NCI-H524 (cell line): Measurements from ENCODE around the gene HOXA7.

ENCODE experiments used
- DNase-seq, 2 experiments: peaks; one replicate each; lab custom pipeline; 2025; lab: John Stamatoyannopoulos, UW

The HOXA7 gene

DNA sequence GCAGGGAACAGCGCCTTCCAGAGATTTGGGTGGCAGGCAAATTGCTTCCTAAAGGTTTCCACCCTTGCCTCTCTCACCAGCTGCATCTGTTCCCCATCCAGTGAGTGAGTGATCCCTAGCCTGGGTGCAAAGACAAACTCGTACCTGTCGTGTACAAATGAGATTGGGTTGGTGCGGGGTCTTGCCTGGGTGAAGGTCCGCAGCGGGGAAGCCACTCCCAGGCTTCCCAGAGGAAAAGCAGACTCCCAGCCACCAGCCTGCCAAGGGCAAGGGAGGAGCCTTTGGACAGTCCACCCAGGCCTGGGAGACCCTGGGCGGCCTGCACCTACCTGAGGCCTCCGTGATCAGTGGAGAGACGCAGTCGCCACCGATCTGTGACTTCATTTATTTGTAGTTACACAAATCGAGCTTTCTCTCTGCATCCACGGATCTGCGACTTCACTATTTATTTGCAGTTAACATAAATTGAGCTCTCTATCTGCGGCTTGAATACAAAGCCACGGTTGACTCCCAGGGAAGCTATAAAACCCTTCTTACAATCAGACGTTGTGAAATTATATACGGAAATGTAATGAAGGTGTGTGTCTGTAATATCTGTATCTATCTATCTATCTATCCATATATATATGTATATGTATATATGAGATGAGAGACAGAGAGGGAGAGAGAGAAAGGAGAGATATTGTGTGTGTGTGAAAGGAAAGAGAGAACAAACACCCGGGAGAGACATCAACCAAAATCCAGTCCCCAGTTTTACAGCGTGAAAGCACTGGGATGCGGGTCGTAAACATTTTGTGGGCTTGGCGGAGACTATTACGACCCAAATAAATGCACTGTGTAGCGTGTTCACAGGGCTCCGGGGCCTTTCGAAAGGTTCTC lies 3.0 kb upstream of the HOXA7 start:
- no peak for DNase-seq

DNA sequence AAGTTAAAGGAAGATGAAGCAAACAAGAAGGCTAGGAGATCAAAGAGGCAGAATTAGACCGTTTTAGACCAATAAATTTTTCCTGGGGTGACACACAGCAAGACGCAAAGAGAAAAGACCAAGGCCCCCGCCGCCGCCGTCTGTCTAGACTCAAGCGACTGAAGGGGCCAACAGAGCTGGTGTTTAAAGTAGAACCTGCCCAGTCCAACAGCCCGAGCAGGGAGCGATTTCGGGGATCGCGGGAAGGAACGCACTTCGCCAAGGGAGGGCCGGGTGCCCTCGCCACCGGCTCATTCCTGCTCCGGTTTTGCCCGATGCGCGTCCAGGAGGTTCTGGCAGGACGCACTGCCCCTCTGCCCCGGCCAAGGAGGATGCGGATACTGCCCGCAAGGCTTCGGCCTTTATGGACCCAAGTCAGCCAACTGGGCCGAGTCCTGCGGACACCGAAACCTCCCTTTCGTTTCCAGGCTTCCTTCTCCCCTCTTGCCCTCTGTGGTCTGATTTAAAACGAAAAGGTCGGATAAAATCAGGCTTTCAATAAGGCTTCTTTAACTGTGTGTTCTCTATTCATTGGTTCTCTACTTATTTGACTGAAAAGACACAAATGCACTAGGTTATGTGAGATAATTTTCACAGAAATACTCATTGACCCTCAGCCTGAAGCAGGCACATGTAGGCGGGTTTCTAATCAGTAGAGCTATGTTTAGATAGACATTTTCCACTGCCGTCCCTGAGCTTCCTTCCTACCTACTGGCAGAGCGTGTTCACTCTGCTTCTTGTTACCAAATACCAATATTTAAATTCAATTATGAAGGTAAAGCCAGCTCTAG lies 2.2 kb upstream of the HOXA7 start:
- no peak for DNase-seq

DNA sequence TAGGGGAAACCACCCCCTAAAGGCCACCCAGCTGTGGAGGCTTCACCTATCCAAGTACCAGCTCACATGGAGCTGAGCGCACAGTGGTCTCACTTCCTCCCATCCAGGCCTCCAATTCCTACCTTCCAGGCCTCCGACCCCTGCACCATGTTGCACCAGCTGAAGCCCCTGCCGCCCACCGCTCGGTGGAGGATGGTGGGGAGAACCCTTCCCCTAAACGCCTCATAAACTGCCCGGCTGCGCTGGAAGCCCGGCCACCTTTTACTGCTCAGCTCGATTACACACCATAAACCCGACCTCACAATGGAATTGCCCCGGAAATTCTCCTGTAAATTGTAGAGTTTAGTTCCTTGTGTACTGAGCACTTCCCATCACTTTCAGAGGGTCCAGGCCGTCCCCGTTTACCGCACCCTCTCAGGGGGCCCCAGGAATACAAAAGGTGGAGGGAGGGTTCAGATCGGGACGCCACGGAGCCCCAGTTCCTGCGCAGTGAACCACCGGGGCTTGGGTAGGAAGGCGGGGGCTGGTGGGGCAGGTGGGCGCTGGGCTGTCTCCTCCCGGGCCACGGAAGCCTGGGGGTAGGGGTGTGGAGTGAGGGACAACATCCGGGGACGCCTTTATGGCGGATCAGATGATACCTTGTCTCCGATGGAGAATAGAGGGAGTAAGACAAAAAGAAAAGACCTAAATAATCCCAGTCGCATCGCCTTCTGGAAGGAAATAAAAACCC lies 1.4 kb upstream of the HOXA7 start:
- DNase-seq = no peak

DNA sequence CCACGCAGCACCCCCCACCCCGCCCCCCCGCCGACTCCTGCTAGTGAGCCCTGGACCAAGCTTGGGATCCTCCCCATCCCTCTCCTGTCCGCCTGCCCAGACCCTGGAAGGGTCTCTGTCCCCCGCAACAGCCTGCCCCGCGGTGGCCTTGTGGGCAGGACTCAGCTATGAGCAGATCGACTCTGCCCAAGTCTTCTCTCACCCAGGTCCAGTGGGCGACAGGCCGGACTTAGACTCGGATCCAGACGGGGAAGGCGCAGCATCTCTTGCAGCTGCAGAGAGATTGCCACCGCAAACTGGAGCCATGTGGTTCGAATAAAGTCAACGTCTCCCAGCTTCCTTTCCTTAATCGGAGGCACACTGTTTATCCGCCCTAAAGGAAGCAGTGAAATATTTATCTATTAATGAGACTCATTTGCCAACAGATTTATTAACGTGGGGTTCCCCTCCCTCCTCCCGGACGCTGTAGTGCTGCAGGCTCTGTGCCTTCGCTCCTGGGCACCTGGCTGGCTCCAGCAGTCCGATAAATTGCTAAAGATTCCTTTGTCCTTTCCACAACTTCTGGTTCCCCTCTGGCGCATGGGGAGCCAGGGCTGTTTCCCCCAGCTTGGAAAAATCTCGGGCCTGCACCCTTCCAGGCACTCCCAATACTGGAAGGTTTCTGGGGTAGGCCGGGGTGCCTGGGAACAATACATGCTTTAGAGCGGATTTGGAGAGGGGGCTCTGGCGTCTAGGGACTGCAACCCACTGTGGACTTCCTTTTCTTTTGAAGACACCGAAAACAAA lies 634 bp upstream of the HOXA7 start:
- DNase-seq = no peak

DNA sequence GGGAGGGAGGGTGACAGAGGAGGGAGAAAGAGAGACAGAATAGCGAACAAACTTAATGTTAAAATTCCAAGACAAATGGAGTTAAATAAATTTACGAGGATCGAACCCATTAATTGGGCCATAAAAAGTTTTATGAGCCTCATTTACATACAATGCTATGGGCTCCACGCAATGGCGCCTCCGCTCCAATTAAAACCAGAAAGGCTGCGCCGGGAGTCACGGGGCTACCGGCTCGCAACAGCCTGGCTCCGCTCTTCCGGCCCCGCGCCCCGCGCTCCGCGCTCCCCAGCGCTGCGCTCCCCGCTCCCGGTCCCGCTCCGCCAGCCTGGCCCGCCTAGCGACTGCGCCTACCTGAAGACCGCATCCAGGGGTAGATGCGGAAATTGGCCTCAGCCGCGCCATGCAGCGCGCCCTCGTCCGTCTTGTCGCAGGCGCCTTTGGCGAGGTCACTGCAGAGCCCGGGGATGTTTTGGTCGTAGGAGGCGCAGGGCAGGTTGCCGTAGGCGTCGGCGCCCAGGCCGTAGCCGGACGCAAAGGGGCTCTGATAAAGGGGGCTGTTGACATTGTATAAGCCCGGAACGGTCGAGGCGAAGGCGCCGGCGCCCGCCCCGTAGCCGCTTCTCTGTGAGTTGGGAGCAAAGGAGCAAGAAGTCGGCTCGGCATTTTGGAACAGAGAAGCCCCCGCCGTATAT lies 513 bp downstream of the HOXA7 start:
- peak in 1 of 2 experiments; percentile 41 for DNase-seq

DNA sequence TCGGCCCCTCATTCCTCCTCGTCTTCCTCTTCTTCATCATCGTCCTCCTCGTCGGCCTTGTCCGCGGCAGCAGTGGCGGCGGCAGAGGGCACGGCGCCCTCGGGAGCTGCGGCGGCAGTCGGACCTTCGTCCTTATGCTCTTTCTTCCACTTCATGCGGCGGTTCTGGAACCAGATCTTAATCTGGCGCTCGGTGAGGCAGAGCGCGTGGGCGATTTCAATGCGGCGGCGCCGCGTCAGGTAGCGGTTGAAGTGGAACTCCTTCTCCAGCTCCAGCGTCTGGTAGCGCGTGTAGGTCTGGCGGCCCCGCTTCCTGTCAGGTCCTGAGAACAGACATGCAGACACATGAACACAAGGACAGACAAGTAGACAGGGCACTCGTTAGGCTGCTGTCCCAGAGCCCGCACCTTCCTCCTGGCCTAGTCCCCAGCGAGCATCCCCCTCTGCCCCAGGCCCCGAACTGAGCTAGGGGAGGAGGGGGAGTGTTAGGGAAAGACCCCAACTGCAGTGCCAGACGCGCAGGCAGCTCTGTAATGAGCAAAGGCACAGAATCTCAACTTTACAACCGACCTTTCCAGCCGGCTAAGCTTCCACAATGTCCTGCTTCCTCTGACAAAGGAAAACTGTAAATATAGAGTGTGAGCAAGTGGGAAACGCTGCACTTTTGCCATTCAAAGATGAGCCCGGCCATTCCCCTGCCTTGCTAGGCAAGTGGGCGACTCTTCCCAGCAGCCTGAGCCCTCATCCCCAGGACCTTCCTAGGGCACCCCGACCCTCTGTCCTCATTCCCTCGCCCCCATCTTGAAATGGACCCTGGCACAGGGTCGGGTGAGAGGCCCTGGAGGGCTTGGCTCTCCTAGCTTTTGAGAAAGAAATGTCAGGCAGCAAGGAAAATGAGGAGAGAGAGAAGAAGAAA lies 1.3 kb downstream of the HOXA7 start:
- DNase-seq = no peak

DNA sequence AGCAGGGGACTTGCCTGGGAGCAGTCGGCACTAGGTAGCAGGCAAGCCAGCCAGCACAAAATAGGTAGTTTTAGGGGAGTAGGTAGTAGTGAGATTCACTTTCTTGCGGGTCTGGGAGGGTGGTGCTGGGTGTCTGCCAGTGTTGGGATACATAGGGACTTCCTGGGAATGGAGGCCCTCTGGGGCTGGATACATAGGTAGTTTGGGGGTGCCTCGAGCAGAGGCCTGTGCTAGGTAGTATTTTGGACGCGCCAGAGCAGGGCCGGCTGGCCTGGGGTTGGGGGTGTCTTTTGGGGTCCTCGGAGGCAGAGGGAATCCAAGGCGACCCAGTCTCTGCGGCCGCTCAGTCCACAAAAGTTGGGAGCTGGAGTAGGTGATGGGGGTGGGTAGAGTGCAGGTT lies 2.1 kb downstream of the HOXA7 start:
- no peak for DNase-seq

DNA sequence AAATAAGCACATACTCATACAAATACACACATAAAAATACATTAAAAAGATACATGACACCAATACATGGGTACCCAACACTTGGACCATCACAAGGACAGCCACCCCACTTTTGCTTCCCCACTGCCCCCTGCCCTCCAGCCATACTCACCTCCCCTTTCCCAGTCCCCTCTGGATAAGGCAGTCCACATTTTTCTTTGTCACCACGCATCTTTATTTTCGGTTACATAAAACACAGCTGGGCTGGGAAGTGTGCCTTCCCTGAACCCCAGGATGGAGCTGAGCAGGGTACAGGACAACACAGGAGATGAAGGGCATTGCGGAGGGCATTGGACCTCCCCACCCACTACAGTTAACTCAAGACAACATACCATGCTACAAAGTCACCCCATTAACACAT lies 2.9 kb downstream of the HOXA7 start:
- no peak for DNase-seq

DNA sequence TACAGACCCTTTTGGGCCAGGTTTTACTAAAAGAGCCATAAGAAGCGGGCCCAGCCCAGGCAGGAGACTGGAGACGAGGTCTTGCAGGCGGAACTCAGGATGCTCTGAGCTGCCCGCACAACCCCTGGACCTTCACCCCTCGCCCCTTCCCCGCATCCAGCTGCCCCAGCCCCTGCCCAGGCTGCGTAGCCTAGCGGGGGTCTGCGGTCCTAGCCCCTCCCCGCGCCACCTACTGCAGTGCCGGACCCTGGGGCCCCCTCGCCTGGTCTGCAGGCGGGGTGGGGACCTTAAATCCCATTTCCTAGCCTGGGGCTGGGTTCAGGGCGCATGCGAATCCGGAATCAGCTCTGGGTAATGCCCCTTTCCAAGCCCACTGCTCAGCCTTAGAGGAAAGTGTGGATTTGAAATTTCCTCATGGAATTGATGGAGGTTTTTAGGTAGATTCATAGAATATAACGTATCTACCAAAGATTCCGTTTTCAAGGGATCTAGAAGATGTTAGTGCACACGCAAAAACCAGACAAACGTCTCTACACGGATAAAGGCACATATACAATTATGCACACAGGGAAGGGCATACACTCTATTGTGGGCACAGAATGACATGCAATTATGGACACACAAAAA lies 3.5 kb downstream of the HOXA7 start:
- no peak for DNase-seq

DNA sequence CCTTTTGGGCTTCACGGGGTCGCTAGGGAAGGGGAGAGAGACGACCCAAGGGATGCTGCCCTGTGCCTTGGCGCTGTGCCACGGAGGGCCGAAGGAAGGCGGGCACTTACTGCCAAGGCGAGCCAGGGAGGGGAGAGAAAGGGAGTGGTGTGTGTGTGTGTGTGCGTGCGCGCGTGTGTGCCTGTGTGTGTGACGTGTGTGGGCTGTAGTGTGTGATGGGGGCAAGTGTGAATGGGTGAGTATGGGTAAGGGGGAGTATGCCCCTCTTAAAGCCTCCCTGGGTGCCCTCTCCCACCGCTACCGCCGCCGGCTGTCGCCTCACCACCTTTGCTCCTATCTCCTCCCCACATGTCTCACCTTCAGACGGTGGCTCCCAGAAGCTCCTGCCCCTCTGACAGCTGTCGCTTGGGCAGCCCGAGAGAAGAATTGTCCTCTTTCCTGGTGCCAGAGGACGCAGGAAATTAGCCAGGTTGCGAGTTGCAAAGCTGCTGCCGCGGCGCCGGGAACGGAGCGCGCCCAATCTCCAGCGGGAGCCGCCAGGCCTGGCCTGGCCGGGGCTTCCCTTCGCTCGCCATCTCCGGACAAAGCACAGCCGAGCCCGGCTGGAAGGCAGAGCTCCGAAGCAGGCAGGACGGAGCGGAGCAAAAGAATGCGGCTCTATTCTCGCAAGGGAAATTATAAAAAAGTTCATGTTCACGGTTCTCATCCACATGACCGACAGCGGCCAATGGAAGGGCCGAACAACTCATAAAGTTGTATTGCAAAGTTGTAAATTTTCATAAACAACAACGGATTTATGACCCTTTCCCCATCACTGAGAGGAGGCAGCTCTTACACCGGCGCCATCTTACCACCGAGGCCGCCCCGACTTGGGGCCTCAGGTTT lies 4.3 kb downstream of the HOXA7 start, which contains the start of gene HOXA3:
Gene HOXA3, minus strand, starts transcription at position 653 of the 885 bp plus-strand sequence. CDS start 41,943 bp downstream, outside the sequence.
- DNase-seq = peak in 1 of 2 experiments; percentile 33

DNA sequence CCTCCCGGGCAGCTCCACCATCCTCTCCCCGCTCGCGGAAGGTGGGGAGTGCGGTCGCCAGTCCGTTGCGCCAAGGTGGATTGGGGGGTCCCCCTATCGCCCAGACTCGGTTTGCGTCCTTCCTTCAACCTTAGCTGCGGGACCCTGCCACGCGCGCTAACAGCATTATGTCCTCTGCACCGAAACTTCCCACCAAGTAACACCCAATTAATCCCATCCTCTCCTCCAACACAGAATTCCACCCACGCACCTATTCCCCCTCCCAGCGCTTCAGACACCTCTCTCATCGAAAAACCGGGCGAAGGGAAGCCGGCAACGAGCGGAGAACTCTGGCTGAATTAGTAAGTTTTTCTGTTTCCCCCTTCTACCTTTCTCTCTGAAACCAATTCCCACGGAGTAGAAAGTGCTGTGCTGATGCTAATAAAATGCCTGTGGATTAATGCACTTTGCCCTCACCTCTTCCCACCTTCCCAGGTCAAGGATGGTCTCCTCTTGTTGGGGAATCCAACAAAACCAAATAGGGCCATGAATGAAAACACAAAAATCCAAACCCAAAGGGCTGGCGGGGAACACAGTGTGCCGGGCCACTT lies 5.0 kb downstream of the HOXA7 start:
- DNase-seq = no peak

DNA sequence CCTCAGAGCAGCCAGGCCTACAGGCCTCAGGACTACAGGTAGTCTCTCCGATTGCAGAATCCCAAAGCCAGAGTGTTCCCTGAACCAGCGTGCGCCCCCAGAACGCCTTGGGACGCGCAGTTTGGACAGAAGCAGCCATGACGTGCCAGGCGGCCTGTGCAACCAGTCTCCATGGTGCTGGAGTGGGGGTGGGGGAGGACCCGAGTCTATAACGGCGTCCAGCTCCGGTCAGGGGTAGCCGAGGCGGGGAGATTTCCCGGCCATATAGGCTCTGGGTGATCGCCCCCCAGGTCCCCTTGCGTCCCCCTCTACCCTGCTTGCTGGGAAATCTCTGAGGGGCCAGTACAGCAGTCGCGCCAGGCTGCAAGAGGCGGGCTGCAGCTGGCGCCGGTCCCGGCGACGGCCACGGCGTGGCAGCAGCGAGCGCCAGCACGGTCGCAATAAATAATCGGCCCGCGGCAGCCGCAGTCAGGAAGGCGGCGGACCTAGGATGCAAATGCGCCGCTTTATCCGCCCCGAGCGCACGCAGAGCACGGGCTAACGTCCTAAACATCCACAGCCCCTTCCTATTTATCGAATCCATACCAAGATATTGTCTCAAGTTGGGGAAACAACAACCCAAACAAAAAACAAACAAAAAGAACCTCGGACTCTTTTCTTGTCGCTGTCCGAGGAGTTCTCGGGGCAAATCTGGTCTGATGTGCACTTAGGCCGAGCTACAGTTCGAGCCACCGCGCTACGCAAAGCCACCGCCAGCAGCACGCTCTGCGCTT lies 5.7 kb downstream of the HOXA7 start:
- DNase-seq = peak in 1 of 2 experiments; percentile 65

DNA sequence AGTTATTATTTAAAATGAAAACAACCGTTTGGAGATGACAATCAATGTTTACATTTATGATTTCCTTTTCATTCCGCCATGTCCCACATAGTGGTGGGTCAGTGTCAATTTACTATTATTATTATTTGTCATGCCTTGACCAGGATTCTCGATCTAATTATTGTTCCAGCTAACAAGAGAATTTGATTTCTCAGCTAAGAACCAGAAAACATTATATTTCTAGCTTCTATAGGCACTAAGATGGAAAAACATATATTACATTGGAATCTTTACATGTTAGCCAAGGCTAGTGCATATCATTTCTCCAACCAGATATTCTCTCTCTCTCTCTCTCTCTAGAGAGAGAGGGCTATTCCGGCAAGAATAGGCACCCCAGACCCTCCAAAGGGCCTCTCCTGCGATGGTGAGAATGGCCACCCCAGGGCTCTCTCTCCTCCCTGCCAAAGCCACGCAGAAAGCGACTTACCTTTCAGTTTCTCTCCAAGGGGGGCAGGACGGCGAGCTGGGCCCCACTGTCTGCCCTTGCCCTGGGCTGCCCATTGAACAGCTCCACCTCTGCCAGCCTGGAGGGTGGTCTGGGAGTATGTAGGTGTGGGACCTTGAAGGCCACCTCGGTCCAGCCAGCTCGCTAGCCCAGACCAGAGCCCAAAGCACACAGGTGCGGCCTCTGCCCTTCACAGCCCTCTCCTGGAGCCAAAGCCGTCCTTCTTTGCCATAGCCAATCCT lies 6.5 kb downstream of the HOXA7 start:
- DNase-seq = peak in 1 of 2 experiments; percentile 42

DNA sequence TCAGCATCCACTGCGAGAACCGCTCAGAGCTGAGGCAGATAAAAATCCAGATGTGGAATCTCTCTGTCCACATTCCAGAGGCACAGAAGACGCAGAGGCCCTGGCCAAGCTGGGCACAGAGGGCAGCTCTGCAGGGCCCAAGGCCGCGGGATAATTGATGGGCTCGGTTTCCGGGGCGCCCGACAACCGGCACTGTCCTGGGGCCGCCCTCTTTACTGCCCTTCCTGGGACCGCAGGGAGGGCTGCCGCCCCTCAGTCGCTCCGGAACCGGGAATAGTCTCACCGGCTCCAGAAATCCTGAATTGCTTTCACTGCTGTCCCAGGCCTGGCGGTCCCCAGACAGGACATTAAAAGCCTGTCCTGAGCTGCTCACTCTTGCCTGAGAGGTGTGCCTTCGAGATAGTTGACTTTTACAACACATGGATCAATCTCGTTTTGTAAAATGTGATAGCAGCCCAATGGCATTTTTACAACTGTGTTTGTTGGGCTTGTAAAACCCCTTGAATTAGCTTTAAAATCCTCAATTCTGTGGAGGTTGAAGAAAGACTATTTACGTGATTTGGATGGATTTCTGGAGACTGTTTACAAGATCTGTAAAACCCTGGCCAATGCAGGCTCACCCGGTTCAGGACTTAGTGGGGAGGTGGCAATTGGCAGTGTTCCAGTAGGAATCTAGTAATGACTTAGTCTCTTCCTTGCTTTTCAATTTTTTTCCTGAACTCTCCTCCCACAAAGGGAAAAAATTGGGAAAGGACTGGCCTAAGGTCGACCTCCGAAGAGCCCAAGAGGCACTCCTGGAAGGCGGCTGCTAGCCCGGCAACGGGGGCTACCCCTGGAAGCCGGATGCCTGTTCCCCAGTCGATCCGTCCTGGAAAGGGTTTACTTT lies 7.5 kb downstream of the HOXA7 start:
- peak in 1 of 2 experiments; percentile 41 for DNase-seq

DNA sequence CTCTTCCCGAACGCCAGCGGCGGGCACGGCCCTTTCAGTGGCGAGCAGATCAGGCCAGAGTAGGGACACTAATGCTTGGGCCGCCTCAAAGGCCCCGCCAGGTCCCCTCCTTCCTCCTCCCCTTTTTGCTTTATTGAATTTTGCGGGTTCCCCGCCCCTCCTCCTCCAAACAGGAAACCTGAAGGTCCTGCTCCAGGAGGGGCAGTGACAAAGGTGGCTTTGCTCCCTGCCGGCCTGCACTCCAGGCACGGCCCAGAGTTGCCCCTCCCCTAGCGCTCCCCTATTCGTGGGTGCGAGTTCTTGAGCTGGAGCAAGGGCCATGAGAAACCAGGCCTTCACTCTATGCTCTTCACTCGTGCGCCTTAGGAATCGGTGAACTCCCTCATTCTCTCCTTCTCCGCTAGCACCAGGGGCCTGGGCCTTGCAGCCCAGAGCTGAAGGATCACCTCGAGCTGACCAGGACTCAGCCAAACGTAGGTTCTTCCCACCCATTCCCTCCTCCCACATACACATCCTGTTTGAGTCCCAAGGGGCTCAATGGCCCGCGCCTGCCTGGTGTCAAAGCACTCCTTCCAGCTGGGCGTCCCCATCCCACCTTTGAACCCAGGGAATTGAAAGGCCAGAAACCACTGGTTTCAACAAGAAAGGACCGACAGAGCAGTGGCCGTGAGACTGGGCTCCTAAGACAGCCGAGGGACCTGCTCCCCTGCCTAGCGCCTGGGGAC lies 8.3 kb downstream of the HOXA7 start:
- DNase-seq = peak in 1 of 2 experiments; percentile 14
